Suprapubic skin (tissue), 4 donors: Measurements from ENCODE around the gene NCOA1. TPM values are rescaled to one million over a fixed set of nuclear protein-coding genes. Genes with fewer than 3 reads are reported as not detected.

Experiments used
- DNase-seq, 2 donors: peaks; one replicate each; pipeline ENCODE4 v3.0.0-alpha.2; 2019; ENCODE audit warnings: low spot score in 2 of 2
- H3K27ac ChIP-seq: fragments of 200-600 bp; sonication (generic); one replicate; pipeline ENCODE4 v1.5.1; 2019
- H3K27me3 ChIP-seq: fragments of 200-600 bp; sonication (generic); one replicate; pipeline ENCODE4 v1.5.1; 2019
- H3K36me3 ChIP-seq: fragments of 200-600 bp; sonication (generic); one replicate; pipeline ENCODE4 v1.5.1; 2019
- H3K4me1 ChIP-seq: fragments of 200-600 bp; sonication (generic); one replicate; pipeline ENCODE4 v1.5.1; 2019
- H3K4me3 ChIP-seq: fragments of 200-600 bp; sonication (generic); one replicate; pipeline ENCODE4 v1.5.1; 2019; ENCODE audit warnings: mild to moderate bottlenecking
- H3K9me3 ChIP-seq: fragments of 200-600 bp; sonication (generic); one replicate; pipeline ENCODE4 v1.5.1; 2019
- CTCF ChIP-seq, 2 donors: fragments of 200-600 bp in 1 of 2; fragments of 450-650 bp in 1 of 2; sonication (generic) in 1 of 2; IDR thresholded peaks; one replicate each; pipeline ENCODE4 v1.5.1; 2016 to 2019; ENCODE audit warnings: antibody characterized with exemption in 2 of 2, mild to moderate bottlenecking in 1 of 2, moderate library complexity in 1 of 2
- EP300 ChIP-seq: sonication (generic); formaldehyde crosslinking; IDR thresholded peaks from one replicate; pipeline ENCODE4 v1.6.1; 2017; ENCODE audit warnings: antibody characterized with exemption
- POLR2A ChIP-seq, 2 donors: fragments of 450-650 bp; IDR thresholded peaks; one replicate each; pipeline ENCODE4 v1.6.1; 2017; ENCODE audit warnings: antibody characterized with exemption in 2 of 2, mild to moderate bottlenecking in 2 of 2, moderate library complexity in 2 of 2
- POLR2AphosphoS5 ChIP-seq, 3 donors: sonication (generic); formaldehyde crosslinking; IDR thresholded peaks; one replicate each; pipeline ENCODE4 v1.6.1; 2017; ENCODE audit warnings: antibody characterized with exemption in 3 of 3
- WGBS: methylation state at CpG from one replicate; pipeline ENCODE4 v1.1.5; 2018; 5-methylcytosine and 5-hydroxymethylcytosine counted together
- total RNA-seq, 4 donors: library from RNA; depleted of rRNA; stranded (reverse); fragments of >200 nt; gene quantifications; one replicate each; pipeline ENCODE4 v1.1.0, GENCODE V29; 2016

The NCOA1 gene
- total RNA-seq, 4 donors from 2014 or later = 40.5 to 66.1 (median 47.2) TPM

GRCh38 chr2:24754985-24755705, 264.1 kb downstream of the NCOA1 start:
- DNase-seq = no peak
- no peaks in the 10 kb centered on the region for H3K9me3 ChIP-seq
- no peak overlapping the region for H3K27ac ChIP-seq
- H3K4me3 ChIP-seq = no peak overlapping the region
- H3K4me1 ChIP-seq = no peaks in the 10 kb centered on the region
- TF ChIP-seq EP300 (no peak), POLR2A (IDR thresholded peaks at IDR 0.05) (no peak), CTCF (IDR thresholded peaks at IDR 0.05) (no peak)
- 86% methylated on average over 3 of the region's 3 CpGs for WGBS
- peaks cover 64% of the 10 kb centered on the region for H3K36me3 ChIP-seq
- H3K27me3 ChIP-seq = no peaks in the 10 kb centered on the region

GRCh38 chr2:24756789-24757188, 265.7 kb downstream of the NCOA1 start:
- H3K27me3 ChIP-seq = no peaks in the 10 kb centered on the region
- H3K4me1 ChIP-seq = no peaks in the 10 kb centered on the region
- no peak overlapping the region for H3K27ac ChIP-seq
- no peak for DNase-seq
- H3K36me3 ChIP-seq = peaks cover 64% of the 10 kb centered on the region
- 95% methylated on average over 1 of the region's 1 CpG for WGBS
- no peak overlapping the region for H3K4me3 ChIP-seq
- no peaks in the 10 kb centered on the region for H3K9me3 ChIP-seq
- TF ChIP-seq POLR2AphosphoS5 (IDR thresholded peaks at IDR 0.05) = no peak
- no peak for TF ChIP-seq EP300
- no peak for TF ChIP-seq POLR2A (IDR thresholded peaks at IDR 0.05)
- TF ChIP-seq CTCF (IDR thresholded peaks at IDR 0.05) = no peak

GRCh38 chr2:24761866-24762265, 270.8 kb downstream of the NCOA1 start:
- TF ChIP-seq CTCF (IDR thresholded peaks at IDR 0.05) (no peak), POLR2A (IDR thresholded peaks at IDR 0.05) (no peak), POLR2AphosphoS5 (IDR thresholded peaks at IDR 0.05) (no peak), EP300 (no peak)
- Histone ChIP-seq H3K4me1 (no peaks in the 10 kb centered on the region), H3K4me3 (no peak overlapping the region), H3K36me3 (peaks cover 48% of the 10 kb centered on the region), H3K27ac (no peak overlapping the region), H3K9me3 (no peaks in the 10 kb centered on the region), H3K27me3 (no peaks in the 10 kb centered on the region)
- 91% methylated on average over 5 of the region's 5 CpGs for WGBS
- DNase-seq = no peak

- no peak for TF ChIP-seq POLR2A (IDR thresholded peaks at IDR 0.05)
- TF ChIP-seq EP300 = no peak
- TF ChIP-seq POLR2AphosphoS5 (IDR thresholded peaks at IDR 0.05) = no peak
- TF ChIP-seq CTCF (IDR thresholded peaks at IDR 0.05) = no peak
- H3K9me3 ChIP-seq = no peaks in the 10 kb centered on the region
- H3K4me3 ChIP-seq = no peak overlapping the region
- H3K36me3 ChIP-seq = peaks cover 52% of the 10 kb centered on the region
- no peak for DNase-seq
- WGBS = 88% methylated on average over 2 of the region's 2 CpGs
- no peaks in the 10 kb centered on the region for H3K4me1 ChIP-seq
- H3K27ac ChIP-seq = no peak overlapping the region
- no peaks in the 10 kb centered on the region for H3K27me3 ChIP-seq
These were observed 271.5 kb downstream of the NCOA1 start for GRCh38 chr2:24762518-24762917.

GRCh38 chr2:24763843-24764242, 272.8 kb downstream of the NCOA1 start:
- Histone ChIP-seq H3K27ac (no peak overlapping the region), H3K27me3 (no peaks in the 10 kb centered on the region), H3K36me3 (peaks cover 44% of the 10 kb centered on the region), H3K9me3 (no peaks in the 10 kb centered on the region), H3K4me1 (no peaks in the 10 kb centered on the region), H3K4me3 (no peak overlapping the region)
- TF ChIP-seq EP300 = no peak
- no peak for TF ChIP-seq POLR2A (IDR thresholded peaks at IDR 0.05)
- TF ChIP-seq CTCF (IDR thresholded peaks at IDR 0.05) = no peak
- TF ChIP-seq POLR2AphosphoS5 (IDR thresholded peaks at IDR 0.05) = no peak
- WGBS = 87% methylated on average over 4 of the region's 4 CpGs
- no peak for DNase-seq
